ENCODE measurements around the gene TAF11L9.

- no peak for TF ChIP-seq PBX3 (IDR thresholded peaks at IDR 0.05)
- no peak for TF ChIP-seq SIN3A (IDR thresholded peaks at IDR 0.05; ENCODE audit: borderline replicate concordance, low read depth, low read length)
- TF ChIP-seq SMC3 (IDR thresholded peaks at IDR 0.05; ENCODE audit: low read depth, low read length) = no peak
- TF ChIP-seq FOSL2 (IDR thresholded peaks at IDR 0.05; ENCODE audit: borderline replicate concordance, low read depth) = no peak
- TF ChIP-seq USF2 (IDR thresholded peaks at IDR 0.05; ENCODE audit: borderline replicate concordance, low read depth, low read length) = no peak
- no peak for TF ChIP-seq MAX (IDR thresholded peaks at IDR 0.05; ENCODE audit: low read depth)
- no peak for TF ChIP-seq GATA2 (CRISPR knock-in tag; IDR thresholded peaks at IDR 0.05)
- no peak for TF ChIP-seq EZH2phosphoT487 (IDR thresholded peaks at IDR 0.05; ENCODE audit: borderline replicate concordance, low read depth)
- no peak for TF ChIP-seq CTCF (IDR thresholded peaks at IDR 0.05)
- TF ChIP-seq EP300 (IDR thresholded peaks at IDR 0.05; ENCODE audit: borderline replicate concordance in 1 of 2, low read depth in 1 of 2, low read length in 1 of 2) = no peak
- no peak for TF ChIP-seq YY1 (IDR thresholded peaks at IDR 0.05; ENCODE audit: low read depth)
- TF ChIP-seq POLR2AphosphoS5 (IDR thresholded peaks at IDR 0.05; ENCODE audit: low read depth, low read length) = no peak
- TF ChIP-seq RFX5 (IDR thresholded peaks at IDR 0.05; ENCODE audit: low read length) = no peak
Measured at GRCh38 chr5:17619354-17619753, 25.2 kb upstream of the TAF11L9 start.
